ENCODE data around the gene PKP1. TPM values are rescaled to one million over a fixed set of nuclear protein-coding genes. Genes with fewer than 3 reads are reported as not detected.

Gene PKP1
- total RNA-seq, 2 donors from 2014 or later: 0.18 to 0.44 TPM

GRCh38 chr1:201252944-201253371 lies 30.3 kb upstream of the PKP1 start:
- Histone ChIP-seq H3K4me1 (ENCODE audit: control insufficient read depth, insufficient read depth, low read length) (no peaks in the 10 kb centered on the region), H3K9me3 (ENCODE audit: control insufficient read depth, low read length) (no peaks in the 10 kb centered on the region), H3K4me3 (ENCODE audit: low read length) (no peak overlapping the region), H3K27me3 (ENCODE audit: control insufficient read depth, insufficient read depth, low read length, poor library complexity, severe bottlenecking) (no peaks in the 10 kb centered on the region), H3K9ac (ENCODE audit: extremely low read depth, low read length, poor library complexity, severe bottlenecking) (no peak overlapping the region), H3K36me3 (ENCODE audit: control insufficient read depth, insufficient read depth, low read length) (no peaks in the 10 kb centered on the region), H3K27ac (ENCODE audit: low read depth, low read length) (no peak overlapping the region)
- Mint-ChIP-seq H3K9me3 (no peaks in the 10 kb centered on the region), H3K27me3 (ENCODE audit: insufficient read depth) (peaks cover 7% of the 10 kb centered on the region), H3K4me3 (no peak overlapping the region), H3K36me3 (ENCODE audit: low read depth) (no peaks in the 10 kb centered on the region), H3K4me1 (no peaks in the 10 kb centered on the region), H3K27ac (no peak overlapping the region)
- WGBS, 2 experiments (ENCODE audit: insufficient coverage in 1 of 2, insufficient read length in 1 of 2): 88% methylated on average over 1 to 6 of the region's 6 CpGs
- TF ChIP-seq, protein P1, sequence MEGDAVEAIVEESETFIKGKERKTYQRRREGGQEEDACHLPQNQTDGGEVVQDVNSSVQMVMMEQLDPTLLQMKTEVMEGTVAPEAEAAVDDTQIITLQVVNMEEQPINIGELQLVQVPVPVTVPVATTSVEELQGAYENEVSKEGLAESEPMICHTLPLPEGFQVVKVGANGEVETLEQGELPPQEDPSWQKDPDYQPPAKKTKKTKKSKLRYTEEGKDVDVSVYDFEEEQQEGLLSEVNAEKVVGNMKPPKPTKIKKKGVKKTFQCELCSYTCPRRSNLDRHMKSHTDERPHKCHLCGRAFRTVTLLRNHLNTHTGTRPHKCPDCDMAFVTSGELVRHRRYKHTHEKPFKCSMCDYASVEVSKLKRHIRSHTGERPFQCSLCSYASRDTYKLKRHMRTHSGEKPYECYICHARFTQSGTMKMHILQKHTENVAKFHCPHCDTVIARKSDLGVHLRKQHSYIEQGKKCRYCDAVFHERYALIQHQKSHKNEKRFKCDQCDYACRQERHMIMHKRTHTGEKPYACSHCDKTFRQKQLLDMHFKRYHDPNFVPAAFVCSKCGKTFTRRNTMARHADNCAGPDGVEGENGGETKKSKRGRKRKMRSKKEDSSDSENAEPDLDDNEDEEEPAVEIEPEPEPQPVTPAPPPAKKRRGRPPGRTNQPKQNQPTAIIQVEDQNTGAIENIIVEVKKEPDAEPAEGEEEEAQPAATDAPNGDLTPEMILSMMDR (conservative IDR thresholded peaks at IDR 0.05): no peak
- DNase-seq: peak; percentile 36

DNA sequence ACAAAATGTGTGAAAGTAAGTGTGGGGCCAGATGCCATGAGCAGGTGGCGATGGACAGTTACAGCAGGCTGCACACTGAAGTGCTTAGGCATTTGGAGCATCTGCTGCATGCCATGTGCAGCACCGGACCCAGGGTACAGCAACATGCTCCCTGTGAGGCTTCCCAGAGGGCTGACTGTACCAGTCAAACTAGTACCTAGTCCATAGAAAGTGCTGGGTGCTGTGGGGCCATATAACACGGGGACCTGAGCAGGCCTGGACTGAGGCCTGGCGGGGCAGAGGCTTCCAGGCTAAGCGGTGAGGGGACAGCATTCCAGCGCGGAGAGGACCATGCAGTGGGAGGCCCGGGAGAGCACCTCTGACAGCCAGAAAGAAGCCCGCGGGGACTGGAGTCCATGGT lies 29.9 kb upstream of the PKP1 start:
- TF ChIP-seq, protein P1 (conservative IDR thresholded peaks at IDR 0.05): no peak
- Mint-ChIP-seq H3K9me3 (no peaks in the 10 kb centered on the region), H3K27ac (no peak overlapping the region), H3K36me3 (ENCODE audit: low read depth) (no peaks in the 10 kb centered on the region), H3K4me1 (no peaks in the 10 kb centered on the region), H3K27me3 (ENCODE audit: insufficient read depth) (peaks cover 7% of the 10 kb centered on the region), H3K4me3 (no peak overlapping the region)
- no peaks in the 10 kb centered on the region for H3K9me3 ChIP-seq (ENCODE audit: control insufficient read depth, low read length)
- H3K27me3 ChIP-seq (ENCODE audit: control insufficient read depth, insufficient read depth, low read length, poor library complexity, severe bottlenecking): no peaks in the 10 kb centered on the region
- no peak overlapping the region for H3K27ac ChIP-seq (ENCODE audit: low read depth, low read length)
- no peak overlapping the region for H3K9ac ChIP-seq (ENCODE audit: extremely low read depth, low read length, poor library complexity, severe bottlenecking)
- no peaks in the 10 kb centered on the region for H3K4me1 ChIP-seq (ENCODE audit: control insufficient read depth, insufficient read depth, low read length)
- DNase-seq: no peak
- no peaks in the 10 kb centered on the region for H3K36me3 ChIP-seq (ENCODE audit: control insufficient read depth, insufficient read depth, low read length)
- WGBS, 2 experiments (ENCODE audit: insufficient coverage in 1 of 2, insufficient read length in 1 of 2): 89 to 94% methylated on average over 4 to 10 of the region's 10 CpGs
- H3K4me3 ChIP-seq (ENCODE audit: low read length): no peak overlapping the region

GRCh38 chr1:201253906-201254624 lies 29.2 kb upstream of the PKP1 start:
- DNase-seq: no peak
- no peaks in the 10 kb centered on the region for H3K4me1 Mint-ChIP-seq

More at GRCh38 chr1:201253906-201254624, 29.2 kb upstream of the PKP1 start:
- H3K9ac ChIP-seq (ENCODE audit: extremely low read depth, low read length, poor library complexity, severe bottlenecking): no peak overlapping the region
- WGBS, 2 experiments (ENCODE audit: insufficient coverage in 1 of 2, insufficient read length in 1 of 2): 92% methylated on average over 6 to 9 of the region's 9 CpGs
- Mint-ChIP-seq H3K27ac (no peak overlapping the region), H3K27me3 (ENCODE audit: insufficient read depth) (peaks cover 7% of the 10 kb centered on the region), H3K9me3 (no peaks in the 10 kb centered on the region), H3K36me3 (ENCODE audit: low read depth) (no peaks in the 10 kb centered on the region), H3K4me3 (no peak overlapping the region)
- H3K9me3 ChIP-seq (ENCODE audit: control insufficient read depth, low read length): no peaks in the 10 kb centered on the region
- no peak overlapping the region for H3K27ac ChIP-seq (ENCODE audit: low read depth, low read length)
- no peaks in the 10 kb centered on the region for H3K27me3 ChIP-seq (ENCODE audit: control insufficient read depth, insufficient read depth, low read length, poor library complexity, severe bottlenecking)
- no peaks in the 10 kb centered on the region for H3K36me3 ChIP-seq (ENCODE audit: control insufficient read depth, insufficient read depth, low read length)
- TF ChIP-seq, protein P1 (conservative IDR thresholded peaks at IDR 0.05): no peak
- H3K4me1 ChIP-seq (ENCODE audit: control insufficient read depth, insufficient read depth, low read length): no peaks in the 10 kb centered on the region
- H3K4me3 ChIP-seq (ENCODE audit: low read length): no peak overlapping the region

Data from endodermal cell (in vitro differentiated cells).